ENCODE results near the gene CLDN7. TPM values are rescaled to one million over a fixed set of nuclear protein-coding genes. Genes with fewer than 3 reads are reported as not detected.

The CLDN7 gene
- total and polyA plus RNA-seq, 4 donors = 3.0 to 35.0 (median 19.6) TPM

DNA sequence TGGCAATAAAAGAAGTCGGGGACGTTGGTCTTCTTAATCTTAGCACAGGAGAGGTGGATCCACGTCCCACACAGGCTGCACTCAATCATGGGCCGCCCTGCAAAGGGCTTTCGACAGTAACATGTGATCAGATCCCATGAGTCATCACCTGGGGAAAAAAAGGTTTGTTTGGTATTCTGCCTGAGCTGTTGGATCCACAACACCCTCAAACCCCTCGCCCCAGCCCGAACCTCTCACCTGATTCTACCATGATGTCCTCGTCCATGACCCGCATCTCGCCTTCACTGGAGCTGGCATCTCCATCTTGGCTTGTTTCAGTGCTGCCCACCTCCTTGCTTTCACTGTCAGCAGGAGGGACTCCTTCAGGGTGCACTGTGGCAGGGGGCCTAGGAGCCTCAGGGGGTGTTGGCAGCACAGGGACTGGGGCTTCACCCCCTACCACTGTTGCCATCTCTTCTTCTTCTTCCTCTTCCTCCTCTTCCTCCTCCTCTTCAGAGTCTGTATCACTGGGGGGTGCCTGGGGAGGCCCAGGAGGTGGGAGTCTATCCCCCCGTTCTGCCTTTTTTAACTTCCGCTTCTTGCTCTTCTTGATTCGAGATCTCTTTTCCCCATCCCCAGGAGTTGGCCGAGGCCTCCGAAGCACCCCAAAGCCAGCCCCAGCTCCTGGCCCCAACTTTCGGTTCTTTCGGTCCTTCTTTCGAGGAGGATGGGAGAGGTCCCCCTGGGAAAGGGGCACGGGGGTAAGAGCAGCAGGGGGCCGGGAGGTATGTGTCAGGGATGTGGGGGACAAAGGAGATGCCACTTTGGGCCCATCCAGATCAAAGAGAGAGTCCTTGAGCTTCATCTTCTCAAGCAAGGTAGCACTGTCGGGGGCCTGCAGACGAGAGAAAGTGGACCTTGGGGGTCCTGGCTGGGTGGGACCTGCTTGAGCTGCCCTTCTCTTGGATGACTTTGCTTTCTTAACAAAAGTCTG lies 26.3 kb downstream of the CLDN7 start:
- H3K9me3 ChIP-seq (ENCODE audit: control insufficient read depth in 4 of 4, low read length in 3 of 4) = no peaks in the 10 kb centered on the region
- no peak for DNase-seq (ENCODE audit: low spot score)
- H3K27ac ChIP-seq (ENCODE audit: low read depth in 1 of 2, low read length in 2 of 2) = no peak overlapping the region
- TF ChIP-seq RXRA (IDR thresholded peaks at IDR 0.05) (no peak), RAD21 (IDR thresholded peaks at IDR 0.05) (no peak), HNF4A (conservative IDR thresholded peaks at IDR 0.05) (no peak), FOXA1 (IDR thresholded peaks at IDR 0.05) (no peak), TAF1 (conservative IDR thresholded peaks at IDR 0.05) (no peak), HNF4G (IDR thresholded peaks at IDR 0.05) (no peak), YY1 (IDR thresholded peaks at IDR 0.05) (no peak), SP1 (IDR thresholded peaks at IDR 0.05) (no peak), EGR1 (IDR thresholded peaks at IDR 0.05; ENCODE audit: low read depth in 2 of 2) (no peak), JUND (IDR thresholded peaks at IDR 0.05) (no peak), GABPA (IDR thresholded peaks at IDR 0.05 in 1 of 2, conservative IDR thresholded peaks at IDR 0.05 in 1 of 2) (no peak), NR2F2 (IDR thresholded peaks at IDR 0.05) (no peak), FOXA2 (IDR thresholded peaks at IDR 0.05) (no peak)
- TF ChIP-seq, protein P1, sequence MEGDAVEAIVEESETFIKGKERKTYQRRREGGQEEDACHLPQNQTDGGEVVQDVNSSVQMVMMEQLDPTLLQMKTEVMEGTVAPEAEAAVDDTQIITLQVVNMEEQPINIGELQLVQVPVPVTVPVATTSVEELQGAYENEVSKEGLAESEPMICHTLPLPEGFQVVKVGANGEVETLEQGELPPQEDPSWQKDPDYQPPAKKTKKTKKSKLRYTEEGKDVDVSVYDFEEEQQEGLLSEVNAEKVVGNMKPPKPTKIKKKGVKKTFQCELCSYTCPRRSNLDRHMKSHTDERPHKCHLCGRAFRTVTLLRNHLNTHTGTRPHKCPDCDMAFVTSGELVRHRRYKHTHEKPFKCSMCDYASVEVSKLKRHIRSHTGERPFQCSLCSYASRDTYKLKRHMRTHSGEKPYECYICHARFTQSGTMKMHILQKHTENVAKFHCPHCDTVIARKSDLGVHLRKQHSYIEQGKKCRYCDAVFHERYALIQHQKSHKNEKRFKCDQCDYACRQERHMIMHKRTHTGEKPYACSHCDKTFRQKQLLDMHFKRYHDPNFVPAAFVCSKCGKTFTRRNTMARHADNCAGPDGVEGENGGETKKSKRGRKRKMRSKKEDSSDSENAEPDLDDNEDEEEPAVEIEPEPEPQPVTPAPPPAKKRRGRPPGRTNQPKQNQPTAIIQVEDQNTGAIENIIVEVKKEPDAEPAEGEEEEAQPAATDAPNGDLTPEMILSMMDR (IDR thresholded peaks at IDR 0.05; ENCODE audit: low read depth, low read length, missing input control) = no peak
- TF ChIP-seq, protein P2, sequence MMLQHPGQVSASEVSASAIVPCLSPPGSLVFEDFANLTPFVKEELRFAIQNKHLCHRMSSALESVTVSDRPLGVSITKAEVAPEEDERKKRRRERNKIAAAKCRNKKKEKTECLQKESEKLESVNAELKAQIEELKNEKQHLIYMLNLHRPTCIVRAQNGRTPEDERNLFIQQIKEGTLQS (IDR thresholded peaks at IDR 0.05) = no peak
- TF ChIP-seq, protein P3, sequence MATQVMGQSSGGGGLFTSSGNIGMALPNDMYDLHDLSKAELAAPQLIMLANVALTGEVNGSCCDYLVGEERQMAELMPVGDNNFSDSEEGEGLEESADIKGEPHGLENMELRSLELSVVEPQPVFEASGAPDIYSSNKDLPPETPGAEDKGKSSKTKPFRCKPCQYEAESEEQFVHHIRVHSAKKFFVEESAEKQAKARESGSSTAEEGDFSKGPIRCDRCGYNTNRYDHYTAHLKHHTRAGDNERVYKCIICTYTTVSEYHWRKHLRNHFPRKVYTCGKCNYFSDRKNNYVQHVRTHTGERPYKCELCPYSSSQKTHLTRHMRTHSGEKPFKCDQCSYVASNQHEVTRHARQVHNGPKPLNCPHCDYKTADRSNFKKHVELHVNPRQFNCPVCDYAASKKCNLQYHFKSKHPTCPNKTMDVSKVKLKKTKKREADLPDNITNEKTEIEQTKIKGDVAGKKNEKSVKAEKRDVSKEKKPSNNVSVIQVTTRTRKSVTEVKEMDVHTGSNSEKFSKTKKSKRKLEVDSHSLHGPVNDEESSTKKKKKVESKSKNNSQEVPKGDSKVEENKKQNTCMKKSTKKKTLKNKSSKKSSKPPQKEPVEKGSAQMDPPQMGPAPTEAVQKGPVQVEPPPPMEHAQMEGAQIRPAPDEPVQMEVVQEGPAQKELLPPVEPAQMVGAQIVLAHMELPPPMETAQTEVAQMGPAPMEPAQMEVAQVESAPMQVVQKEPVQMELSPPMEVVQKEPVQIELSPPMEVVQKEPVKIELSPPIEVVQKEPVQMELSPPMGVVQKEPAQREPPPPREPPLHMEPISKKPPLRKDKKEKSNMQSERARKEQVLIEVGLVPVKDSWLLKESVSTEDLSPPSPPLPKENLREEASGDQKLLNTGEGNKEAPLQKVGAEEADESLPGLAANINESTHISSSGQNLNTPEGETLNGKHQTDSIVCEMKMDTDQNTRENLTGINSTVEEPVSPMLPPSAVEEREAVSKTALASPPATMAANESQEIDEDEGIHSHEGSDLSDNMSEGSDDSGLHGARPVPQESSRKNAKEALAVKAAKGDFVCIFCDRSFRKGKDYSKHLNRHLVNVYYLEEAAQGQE (IDR thresholded peaks at IDR 0.05) = no peak
- TF ChIP-seq, protein P4, sequence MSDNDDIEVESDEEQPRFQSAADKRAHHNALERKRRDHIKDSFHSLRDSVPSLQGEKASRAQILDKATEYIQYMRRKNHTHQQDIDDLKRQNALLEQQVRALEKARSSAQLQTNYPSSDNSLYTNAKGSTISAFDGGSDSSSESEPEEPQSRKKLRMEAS (IDR thresholded peaks at IDR 0.05) = no peak
- TF ChIP-seq, protein P5, sequence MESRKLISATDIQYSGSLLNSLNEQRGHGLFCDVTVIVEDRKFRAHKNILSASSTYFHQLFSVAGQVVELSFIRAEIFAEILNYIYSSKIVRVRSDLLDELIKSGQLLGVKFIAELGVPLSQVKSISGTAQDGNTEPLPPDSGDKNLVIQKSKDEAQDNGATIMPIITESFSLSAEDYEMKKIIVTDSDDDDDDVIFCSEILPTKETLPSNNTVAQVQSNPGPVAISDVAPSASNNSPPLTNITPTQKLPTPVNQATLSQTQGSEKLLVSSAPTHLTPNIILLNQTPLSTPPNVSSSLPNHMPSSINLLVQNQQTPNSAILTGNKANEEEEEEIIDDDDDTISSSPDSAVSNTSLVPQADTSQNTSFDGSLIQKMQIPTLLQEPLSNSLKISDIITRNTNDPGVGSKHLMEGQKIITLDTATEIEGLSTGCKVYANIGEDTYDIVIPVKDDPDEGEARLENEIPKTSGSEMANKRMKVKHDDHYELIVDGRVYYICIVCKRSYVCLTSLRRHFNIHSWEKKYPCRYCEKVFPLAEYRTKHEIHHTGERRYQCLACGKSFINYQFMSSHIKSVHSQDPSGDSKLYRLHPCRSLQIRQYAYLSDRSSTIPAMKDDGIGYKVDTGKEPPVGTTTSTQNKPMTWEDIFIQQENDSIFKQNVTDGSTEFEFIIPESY (IDR thresholded peaks at IDR 0.05) = no peak
- H3K4me3 ChIP-seq (ENCODE audit: low read depth in 1 of 3, low read length in 3 of 3) = no peak overlapping the region
- no peaks in the 10 kb centered on the region for H3K27me3 ChIP-seq (ENCODE audit: control insufficient read depth in 4 of 4, insufficient read depth in 4 of 4, low read length in 3 of 4)
- H3K36me3 ChIP-seq (ENCODE audit: control insufficient read depth in 4 of 4, insufficient read depth in 3 of 4, low read depth in 1 of 4, low read length in 3 of 4) = peaks cover 7 to 24% (median 14%) of the 10 kb centered on the region in 4 donors
- WGBS = 88% methylated on average over 22 of the region's 22 CpGs
- H3K4me1 ChIP-seq (ENCODE audit: control insufficient read depth in 4 of 4, insufficient read depth in 4 of 4, low read length in 3 of 4) = peaks cover 7 to 63% (median 47%) of the 10 kb centered on the region in 4 donors
- H3K9ac ChIP-seq (ENCODE audit: low read depth in 1 of 2, low read length in 2 of 2) = no peak overlapping the region

Data from liver (tissue), 9 donors.